H1 (cell line): ENCODE results near the gene SLC7A7. TPM values are rescaled to one million over a fixed set of nuclear protein-coding genes. Genes with fewer than 3 reads are reported as not detected.

ENCODE experiments used
- CBX8 ChIP-seq: fragments of 300-800, 300-1000 bp; sonication (generic); IDR thresholded peaks from 2 replicates; pipeline ENCODE4 v1.7.1; 2016; ENCODE audit warnings: low read depth, low read length, borderline replicate concordance
- EZH2 ChIP-seq: fragments of 200-600 bp; sonication (generic); IDR thresholded peaks from 2 replicates; pipeline ENCODE4 v1.7.1; 2012; ENCODE audit warnings: low read depth, mild to moderate bottlenecking, moderate library complexity, low read length, inconsistent platforms; ENCODE audit not compliant: severe bottlenecking
- JUND ChIP-seq: IDR thresholded peaks from 2 replicates; pipeline ENCODE4 v1.6.1; 2011; ENCODE audit warnings: mild to moderate bottlenecking, improper control_type of control experiment, low read length
- POLR2AphosphoS5 ChIP-seq: IDR thresholded peaks from 2 replicates; pipeline ENCODE4 v1.6.1; 2011; ENCODE audit warnings: low read depth, low read length
- SAP30 ChIP-seq: fragments of 300-600 bp; sonication (generic); IDR thresholded peaks from 2 replicates; pipeline ENCODE4 v1.7.1; 2012; ENCODE audit warnings: low read length, moderate library complexity, mild to moderate bottlenecking, inconsistent platforms; ENCODE audit not compliant: insufficient read depth, insufficient replicate concordance
- SP2 ChIP-seq: IDR thresholded peaks from 2 replicates; pipeline ENCODE4 v1.6.1; 2012; ENCODE audit warnings: mild to moderate bottlenecking, low read length, inconsistent platforms
- polyA plus RNA-seq, 7 experiments: library from polyadenylated mRNA; depleted of rRNA in 3 of 7; stranded (reverse) in 5 of 7; unstranded in 2 of 7; fragments of >200 nt in 5 of 7; fragments of 200-250 nt in 2 of 7; gene quantifications; 1 replicate in 5 of 7; 2 replicates in 1 of 7; 4 replicates in 1 of 7; pipeline versions ENCODE4 v1.2.1 to v1.2.3, GENCODE V29; 2011 to 2013; ENCODE audit warnings: missing spikeins in 2 of 7, mixed read lengths in 2 of 7
- total RNA-seq: library from RNA; stranded (reverse); fragmentation: NEBNext Ultra II Directional; extraction: Animal tissue kit (Norgen Biotek cat#: 25700); gene quantifications from 2 replicates; pipeline ENCODE4 v1.2.1, GENCODE V29; 2021

Gene SLC7A7
- total and polyA plus RNA-seq, 2 of the 8 experiments (the other 6 are each of a cell fraction or from before 2014, with no cell fraction given): 5.8 to 14.9 TPM

GRCh38 chr14:22841769-22842168 is 26.5 kb upstream of the SLC7A7 start (continued):
- TF ChIP-seq CBX8 (no peak), EZH2 (no peak), POLR2AphosphoS5 (no peak), SP2 (no peak), JUND (no peak), SAP30 (no peak)
- TF ChIP-seq, all 59 proteins: peak for 0
